ENCODE measurements around the gene ZNF662. TPM values are rescaled to one million over a fixed set of nuclear protein-coding genes. Genes with fewer than 3 reads are reported as not detected.

Gene ZNF662
- total RNA-seq, 1 experiment from 2014 or later = not detected

GRCh38 chr3:42905740-42906069 is 237 bp upstream of the ZNF662 start:
- Mint-ChIP-seq H3K27me3 (ENCODE audit: low read depth) (peaks cover 10% of the 10 kb centered on the region; the same call in 1 of the 2 replicates), H3K27ac (peak overlapping the region in 1 of 3 experiments; percentile 55; a peak in 1 of 7 replicates), H3K4me3 (no peak overlapping the region), H3K4me1 (peaks cover 15 to 17% of the 10 kb centered on the region in 2 experiments), H3K9me3 (peaks cover 18 to 20% of the 10 kb centered on the region in 2 experiments), H3K36me3 (ENCODE audit: insufficient read depth in 1 of 3, low read depth in 3 of 3) (peaks cover 9 to 20% (median 11%) of the 10 kb centered on the region in 3 experiments)
- no peaks in the 10 kb centered on the region for H4K20me1 ChIP-seq (ENCODE audit: control insufficient read depth, insufficient read depth, insufficient read length)
- no peak overlapping the region for H4K5ac ChIP-seq (ENCODE audit: insufficient read length, low read depth, low read length)
- H2BK5ac ChIP-seq (ENCODE audit: insufficient read length, low read length) = no peak overlapping the region
- H4K91ac ChIP-seq (ENCODE audit: insufficient read length, low read depth, low read length) = no peak overlapping the region
- no peaks in the 10 kb centered on the region for H3K4me1 ChIP-seq (ENCODE audit: insufficient read depth, low read length)
- H2BK20ac ChIP-seq (ENCODE audit: low read depth, low read length, poor library complexity, severe bottlenecking) = no peak overlapping the region
- H3K4me2 ChIP-seq (ENCODE audit: insufficient read depth, insufficient read length, low read length) = no peak overlapping the region
- H2AK5ac ChIP-seq (ENCODE audit: insufficient read length, low read length) = no peak overlapping the region
- H2BK15ac ChIP-seq (ENCODE audit: low read depth, low read length) = no peak overlapping the region
- no peak overlapping the region for H3K4ac ChIP-seq (ENCODE audit: low read depth, low read length)
- H3K18ac ChIP-seq (ENCODE audit: insufficient read length, low read depth, low read length) = no peak overlapping the region
- TF ChIP-seq CTCF (conservative IDR thresholded peaks at IDR 0.05) = no peak
- no peaks in the 10 kb centered on the region for H3K27me3 ChIP-seq (ENCODE audit: insufficient read depth, low read length)
- no peak overlapping the region for H3K56ac ChIP-seq (ENCODE audit: insufficient read length, low read depth, low read length)
- no peak overlapping the region for H2BK120ac ChIP-seq (ENCODE audit: low read depth, low read length, poor library complexity, severe bottlenecking)
- no CpG with 5 or more reads among the region's 12 CpGs for WGBS (ENCODE audit: extremely low coverage, insufficient read length, low lambda C conversion rate)
- no peaks in the 10 kb centered on the region for H3K23me2 ChIP-seq (ENCODE audit: insufficient read length, low read depth, low read length, poor library complexity, severe bottlenecking)
- H2BK12ac ChIP-seq (ENCODE audit: insufficient read length, low read depth, low read length) = no peak overlapping the region
- no peaks in the 10 kb centered on the region for H3K79me2 ChIP-seq (ENCODE audit: insufficient read depth, low read length)
- H3K9ac ChIP-seq (ENCODE audit: extremely low read depth, insufficient read length, low read length) = no peak overlapping the region
- no peaks in the 10 kb centered on the region for H3K79me1 ChIP-seq (ENCODE audit: insufficient read depth, low read depth, low read length, poor library complexity, severe bottlenecking)
- no peak overlapping the region for H4K8ac ChIP-seq (replicated peaks; ENCODE audit: insufficient read length, low read depth, low read length)
- no peak overlapping the region for H2AFZ ChIP-seq (ENCODE audit: low read length)
- no peak overlapping the region for H3K27ac ChIP-seq (ENCODE audit: insufficient read length, low read depth, low read length)
- DNase-seq = no peak
- H3K14ac ChIP-seq (ENCODE audit: insufficient read depth, low read length) = no peak overlapping the region
- no peak overlapping the region for H3T11ph ChIP-seq (ENCODE audit: low read length)
- no peaks in the 10 kb centered on the region for H3K9me3 ChIP-seq (ENCODE audit: control insufficient read depth, low read depth, low read length)
- H3K23ac ChIP-seq (ENCODE audit: insufficient read length, low read depth, low read length) = no peak overlapping the region

Measured in H9 (cell line).